GM19035 (cell line): ENCODE measurements around the gene PFKM.
A peak's percentile ranks its signal among the peaks of the same experiment; 100 is the strongest.
"Not testable (repeated sequence)": the region's sequence is repeated elsewhere in the genome, so short reads cannot be mapped to it uniquely, and the experiment has no call there.

Experiments
- ATAC-seq: cut with Tn5 transposase; IDR thresholded peaks from one replicate; pipeline ENCODE4 v1.9.1; 2021; ENCODE audit not compliant: unreplicated experiment

Gene PFKM

GRCh38 chr12:48155786-48156185 is 36.6 kb downstream of the PFKM start:
- ATAC-seq: not testable (repeated sequence)

- no peak for ATAC-seq
These were observed 37.5 kb downstream of the PFKM start for GRCh38 chr12:48156652-48157017.

- ATAC-seq: peak; percentile 87
These were observed 38.1 kb downstream of the PFKM start, which contains the start of gene ASB8 for GRCh38 chr12:48157018-48157888. Gene ASB8 (minus strand): TSS chr12:48157515. CDS start chr12:48153496, 4,019 bp downstream.

- peak; percentile 9 for ATAC-seq
These were observed 38.8 kb downstream of the PFKM start for GRCh38 chr12:48157889-48158370.

GRCh38 chr12:48160046-48160445 is 40.9 kb downstream of the PFKM start:
- ATAC-seq: no peak

GRCh38 chr12:48160807-48161206 is 41.6 kb downstream of the PFKM start:
- ATAC-seq: no peak

- no peak for ATAC-seq
These were observed 44.1 kb downstream of the PFKM start for GRCh38 chr12:48163150-48163747.

GRCh38 chr12:48164451-48164850 is 45.3 kb downstream of the PFKM start:
- ATAC-seq: no peak

GRCh38 chr12:48165089-48165981 is 46.2 kb downstream of the PFKM start:
- no peak for ATAC-seq

GRCh38 chr12:48169011-48169410 is 49.8 kb downstream of the PFKM start:
- ATAC-seq: no peak

GRCh38 chr12:48175613-48176416 is 56.7 kb downstream of the PFKM start:
- ATAC-seq: no peak

GRCh38 chr12:48176417-48176751 is 57.2 kb downstream of the PFKM start:
- ATAC-seq: no peak

GRCh38 chr12:48177982-48178381 is 58.8 kb downstream of the PFKM start:
- ATAC-seq: no peak

GRCh38 chr12:48179466-48179865 is 60.3 kb downstream of the PFKM start:
- no peak for ATAC-seq

- no peak for ATAC-seq
These were observed 61.3 kb downstream of the PFKM start for GRCh38 chr12:48180424-48180823.

GRCh38 chr12:48180857-48181495 is 61.8 kb downstream of the PFKM start:
- ATAC-seq: no peak

GRCh38 chr12:48182631-48183030 is 63.5 kb downstream of the PFKM start:
- ATAC-seq: no peak

- peak; percentile 82 for ATAC-seq
These were observed 64.1 kb downstream of the PFKM start, which contains the start of gene CCDC184 for GRCh38 chr12:48183091-48183875. Gene CCDC184 (plus strand): TSS chr12:48183644. CDS start chr12:48184123, 479 bp downstream.

GRCh38 chr12:48183876-48184548 is 64.8 kb downstream of the PFKM start:
- ATAC-seq: no peak
